Fibroblast of villous mesenchyme (primary cell): ENCODE results near the gene ADPRHL1. TPM values are rescaled to one million over a fixed set of nuclear protein-coding genes. Genes with fewer than 3 reads are reported as not detected.
"Not testable (repeated sequence)": the region's sequence is repeated elsewhere in the genome, so short reads cannot be mapped to it uniquely, and the experiment has no call there.

Experiments
- DNase-seq: peaks from one replicate; pipeline ENCODE4 v3.0.0-alpha.2; 2010; ENCODE audit warnings: low read depth
- H3K4me3 ChIP-seq: 2 replicates; pipeline ENCODE4 v1.5.1; 2011; ENCODE audit warnings: low read depth, mild to moderate bottlenecking, low read length
- CTCF ChIP-seq: IDR thresholded peaks from 2 replicates; pipeline ENCODE4 v1.5.1; 2012; ENCODE audit warnings: low read depth, mild to moderate bottlenecking, low read length; ENCODE audit not compliant: insufficient read depth
- total RNA-seq: library from RNA; depleted of rRNA; stranded (reverse); fragments of >200 nt; gene quantifications from 2 replicates; pipeline ENCODE4 v1.2.3, GENCODE V29; 2012

The ADPRHL1 gene
- total RNA-seq, 1 donor: 1.3 TPM

DNA sequence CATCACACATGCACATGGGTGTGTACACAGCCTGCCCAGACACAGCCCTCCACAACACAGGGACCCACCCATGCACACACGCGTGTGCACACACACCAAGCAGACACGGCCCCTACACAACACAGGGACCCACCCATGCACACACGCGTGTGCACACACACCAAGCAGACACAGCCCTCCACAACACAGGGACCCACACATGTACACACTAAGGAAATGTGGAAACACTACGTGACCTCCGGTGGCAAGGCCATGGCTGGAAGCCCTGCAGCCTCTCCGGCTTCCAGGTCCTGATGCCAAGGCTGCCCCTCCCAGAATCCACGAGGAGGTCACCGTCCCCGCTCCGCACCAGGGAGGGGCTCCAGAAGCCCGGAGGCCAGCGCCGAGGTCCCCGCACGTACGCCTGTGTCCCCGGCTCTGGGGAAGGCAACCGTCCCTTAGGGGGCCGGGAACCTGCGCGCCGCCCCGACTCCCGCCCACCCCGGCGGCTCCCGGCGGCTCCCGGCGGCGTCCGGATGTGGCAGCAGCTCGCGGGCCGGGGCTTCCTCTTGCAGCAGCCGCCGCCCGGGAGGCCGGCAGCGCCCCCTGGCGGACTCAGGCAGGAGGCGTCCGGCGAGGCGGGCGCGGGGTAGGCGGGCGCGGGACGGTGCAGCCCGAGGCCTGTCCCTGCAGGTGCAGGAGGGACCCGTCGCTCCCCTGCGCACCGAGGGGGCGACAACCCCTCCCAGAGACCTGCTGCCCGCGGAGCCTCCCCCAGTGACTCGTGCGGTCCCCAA lies 59.5 kb downstream of the ADPRHL1 start:
- peak; percentile 70 for DNase-seq
- peak; percentile 66 for TF ChIP-seq CTCF

GRCh38 chr13:113393226-113393562 lies 60.1 kb downstream of the ADPRHL1 start:
- H3K4me3 ChIP-seq: peak overlapping the region; percentile 78
- TF ChIP-seq CTCF: no peak
- no peak for DNase-seq

More for the DNA sequence above, 59.5 kb downstream of the ADPRHL1 start:
- H3K4me3 ChIP-seq: peak overlapping the region; percentile 78

- no peak overlapping the region for H3K4me3 ChIP-seq
- DNase-seq: no peak
- TF ChIP-seq CTCF: no peak
These were observed 62.3 kb downstream of the ADPRHL1 start for GRCh38 chr13:113390874-113391497.

- DNase-seq, H3K4me3 ChIP-seq: not testable (repeated sequence)
These were observed 63.7 kb downstream of the ADPRHL1 start for GRCh38 chr13:113389586-113389985.

DNA sequence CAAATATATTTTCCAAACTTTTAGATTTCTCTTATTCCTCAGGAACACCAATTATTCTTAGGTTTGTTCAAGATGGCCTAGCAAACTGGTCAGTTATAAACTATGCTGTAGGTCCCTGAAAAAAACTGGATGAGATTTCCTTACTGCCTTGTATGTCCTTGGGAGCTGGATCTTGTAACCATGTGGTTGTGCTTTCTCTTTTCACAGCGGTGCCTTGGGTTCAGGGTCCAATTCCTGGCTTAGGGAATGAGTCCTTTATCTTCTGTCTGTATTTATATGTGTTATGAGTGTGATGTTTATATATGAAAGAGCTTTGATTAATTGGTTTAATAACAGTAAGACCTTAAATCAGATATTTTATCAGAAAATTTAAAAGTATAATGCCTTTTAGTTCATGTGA lies 65.9 kb downstream of the ADPRHL1 start:
- DNase-seq: no peak
- H3K4me3 ChIP-seq: no peak overlapping the region
- no peak for TF ChIP-seq CTCF

DNA sequence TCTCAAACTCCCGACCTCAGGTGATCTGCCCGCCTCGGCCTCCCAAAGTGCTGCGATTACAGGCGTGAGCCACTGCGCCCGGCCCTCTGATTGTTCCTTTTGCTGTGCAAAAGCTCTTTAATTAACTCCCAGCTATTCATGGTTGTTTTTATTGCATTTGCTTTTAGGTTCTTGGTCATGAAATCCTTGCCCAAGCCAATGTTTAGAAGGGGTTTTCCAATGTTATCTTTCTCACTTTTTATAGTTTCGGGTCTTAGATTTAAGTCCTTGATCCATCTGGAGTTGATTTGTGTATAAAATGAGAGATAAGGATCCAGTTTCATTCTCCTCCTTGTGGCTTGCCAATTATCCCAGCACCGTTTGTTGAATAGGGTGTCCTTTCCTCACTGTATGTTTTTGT lies 70.2 kb downstream of the ADPRHL1 start:
- DNase-seq: no peak
- TF ChIP-seq CTCF: no peak
- H3K4me3 ChIP-seq: no peak overlapping the region

GRCh38 chr13:113382542-113382941 lies 70.7 kb downstream of the ADPRHL1 start:
- DNase-seq, H3K4me3 ChIP-seq: not testable (repeated sequence)

DNA sequence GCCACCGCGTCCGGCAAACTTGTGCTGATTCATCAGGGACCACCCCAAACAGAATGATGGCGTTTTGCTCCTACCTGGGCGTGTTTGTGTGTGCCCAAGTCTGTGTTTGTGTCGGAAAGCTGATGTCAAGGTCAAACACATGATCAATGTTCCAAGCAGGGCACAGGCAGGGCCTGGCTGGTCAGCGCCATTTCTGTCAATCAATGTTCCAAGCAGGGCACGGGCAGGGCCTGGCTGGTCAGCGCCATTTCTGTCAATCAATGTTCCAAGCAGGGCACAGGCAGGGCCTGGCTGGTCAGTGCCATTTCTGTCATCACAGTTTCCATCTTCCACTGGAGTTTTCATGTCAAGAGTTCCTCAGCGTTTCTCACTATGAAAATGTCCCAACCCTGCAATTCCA lies 74.5 kb downstream of the ADPRHL1 start:
- H3K4me3 ChIP-seq: no peak overlapping the region
- no peak for TF ChIP-seq CTCF
- no peak for DNase-seq
